ENCODE results near the gene SNN.

SNN gene

DNA sequence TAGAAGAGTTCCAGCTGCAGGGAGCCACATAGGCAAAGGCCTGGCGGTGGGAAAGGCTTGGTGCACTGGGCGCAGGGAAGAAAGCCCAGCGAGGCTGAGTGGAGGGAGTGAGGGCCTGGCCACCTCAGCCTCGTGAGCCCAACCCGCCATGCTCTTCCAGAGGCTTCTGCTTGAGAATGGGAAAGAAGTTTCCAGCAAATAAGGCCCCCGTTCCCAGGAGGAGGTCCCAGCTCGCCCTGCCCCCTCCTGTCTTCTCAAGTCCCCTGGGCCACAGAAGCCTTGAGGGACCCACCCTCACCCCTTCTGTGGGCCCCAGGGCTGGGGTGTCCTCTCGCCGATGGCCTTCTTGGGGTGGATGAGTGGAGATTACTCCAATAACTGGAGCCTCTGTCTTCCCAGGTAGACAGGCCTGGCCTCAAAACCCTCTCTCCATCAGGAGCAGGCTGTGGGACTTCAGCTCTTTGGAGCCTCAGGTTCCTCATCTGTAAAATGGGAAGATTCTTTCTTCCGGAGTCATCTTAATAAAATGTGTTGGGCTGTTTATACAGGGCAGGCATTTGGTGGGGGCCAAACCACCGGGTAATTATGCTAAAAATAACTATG lies 933 bp upstream of the SNN start:
- no peak for DNase-seq (ENCODE audit: low spot score)

- peak; percentile 56 for DNase-seq (ENCODE audit: low spot score)
Observed at GRCh38 chr16:11668623-11669379, 546 bp downstream of the SNN start.

- DNase-seq (ENCODE audit: low spot score) = peak; percentile 58
Observed at GRCh38 chr16:11669380-11670146, 1.3 kb downstream of the SNN start.

DNA sequence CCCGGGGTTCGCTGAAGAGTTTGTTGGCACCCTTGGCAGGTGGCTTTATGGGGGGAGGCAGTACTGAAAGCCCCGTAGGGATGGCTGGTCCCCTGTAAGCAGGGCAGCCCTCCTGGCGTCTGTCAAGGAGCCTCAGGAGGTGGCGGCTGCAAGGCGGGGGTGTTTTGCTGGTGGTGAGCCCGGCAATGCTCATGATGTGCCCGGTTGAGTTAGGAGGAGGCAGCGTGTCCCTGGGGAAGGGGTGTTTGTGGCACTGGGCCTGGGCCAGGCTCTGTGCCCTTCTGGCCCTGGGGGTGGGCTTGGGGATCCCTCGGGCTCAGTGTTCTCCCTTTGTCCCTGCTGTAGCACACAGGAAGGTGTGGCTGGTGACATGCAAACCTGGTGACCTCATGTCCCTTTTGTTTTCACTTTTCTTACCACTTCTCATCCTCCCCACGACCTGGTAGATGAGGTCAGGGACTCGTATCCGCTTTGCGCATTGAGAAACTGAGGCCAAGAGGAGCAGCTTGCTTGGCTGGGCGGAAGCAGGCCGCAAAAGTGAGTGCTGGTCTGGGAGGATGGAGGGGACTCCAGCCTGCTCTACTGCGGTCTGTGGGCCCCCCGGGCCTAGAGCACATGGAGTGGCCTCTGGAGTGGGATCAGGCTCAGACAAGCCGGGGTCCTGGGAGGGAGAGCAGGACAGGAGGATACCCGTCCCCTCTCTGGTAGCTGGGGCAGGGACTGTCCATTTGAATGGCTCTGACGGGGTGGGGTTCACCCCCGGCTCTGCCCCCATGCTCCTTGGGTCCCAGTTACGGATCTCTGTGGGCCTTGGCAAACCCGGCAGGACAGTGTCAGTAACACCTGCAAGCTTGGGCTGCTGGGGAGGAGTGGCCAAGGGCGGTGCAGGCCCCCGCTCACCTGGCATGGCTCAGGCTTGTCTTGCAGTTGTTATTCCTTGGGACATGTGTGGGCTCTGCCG lies 2.2 kb downstream of the SNN start:
- no peak for DNase-seq (ENCODE audit: low spot score)

DNA sequence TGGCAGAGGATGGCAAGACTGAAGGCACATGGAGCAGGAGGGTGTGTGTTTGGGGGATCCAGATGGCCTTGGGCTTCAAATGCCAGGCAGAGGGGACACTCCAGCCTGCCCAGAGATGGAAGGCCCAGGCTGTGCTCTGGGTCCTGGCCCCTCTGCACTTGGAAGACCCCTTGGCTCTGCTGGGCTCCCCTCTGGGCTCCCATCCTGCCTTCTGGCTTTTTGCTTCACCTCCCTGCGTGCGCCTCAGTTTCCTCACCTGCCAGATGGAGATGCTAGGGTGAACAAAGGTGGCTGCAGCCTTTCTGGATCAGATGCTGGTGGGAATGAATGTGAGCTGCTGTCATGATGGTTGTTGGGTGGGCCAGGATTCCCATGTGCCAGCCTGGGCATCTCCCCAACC lies 3.0 kb downstream of the SNN start:
- DNase-seq (ENCODE audit: low spot score) = no peak

- DNase-seq (ENCODE audit: low spot score) = no peak
Observed at GRCh38 chr16:11671676-11672075, 3.4 kb downstream of the SNN start.

- DNase-seq (ENCODE audit: low spot score) = no peak
Observed at GRCh38 chr16:11672206-11673090, 4.2 kb downstream of the SNN start.

DNA sequence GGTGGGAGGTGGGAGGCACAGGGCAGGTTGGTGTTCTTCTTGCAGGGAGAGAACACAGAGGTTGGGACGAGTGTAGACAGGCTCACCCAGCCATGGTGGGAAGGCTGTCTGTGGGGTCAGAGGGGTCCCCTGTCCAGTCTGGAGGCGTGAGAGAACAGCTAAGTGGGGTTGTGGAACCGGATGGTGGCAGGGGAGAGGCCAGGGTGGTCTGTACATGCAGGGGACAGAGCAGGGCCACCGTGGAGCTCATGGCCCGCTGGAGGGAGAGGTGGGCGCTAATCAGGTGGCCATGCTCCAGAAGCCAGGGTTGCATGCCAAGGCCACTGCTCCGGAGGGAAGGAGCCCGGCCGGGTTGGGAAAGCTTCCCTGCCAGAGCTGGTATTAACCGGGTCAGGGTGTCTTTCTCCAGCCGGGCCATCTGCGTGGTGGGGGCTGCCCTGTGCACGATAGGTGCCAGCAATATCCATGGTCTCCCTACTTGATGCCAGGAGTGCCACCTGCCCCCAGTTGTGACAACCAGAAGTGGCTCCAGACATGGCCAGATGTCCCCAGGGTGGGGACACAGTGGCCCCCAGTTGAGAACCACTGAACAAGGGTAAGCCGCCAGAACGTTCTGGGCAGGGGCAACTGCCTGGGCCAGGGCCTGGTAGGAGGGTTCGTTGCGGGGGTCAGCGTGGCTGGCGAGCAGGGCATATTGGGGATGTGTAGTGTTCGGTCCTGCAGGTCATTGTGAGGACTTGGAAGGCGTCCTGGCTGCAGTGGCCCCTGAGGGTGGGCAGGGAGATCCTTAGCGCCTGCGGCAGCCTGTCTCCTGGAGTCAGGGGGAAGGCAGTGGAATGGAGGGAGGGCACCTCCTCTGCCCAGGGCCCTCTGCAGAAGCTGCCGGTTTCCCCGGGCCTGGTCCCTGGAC lies 5.1 kb downstream of the SNN start:
- no peak for DNase-seq (ENCODE audit: low spot score)

- DNase-seq (ENCODE audit: low spot score) = no peak
Observed at GRCh38 chr16:11674001-11674817, 6.0 kb downstream of the SNN start.

- DNase-seq (ENCODE audit: low spot score) = no peak
Observed at GRCh38 chr16:11674818-11675560, 6.7 kb downstream of the SNN start.

GRCh38 chr16:11675561-11676511 lies 7.6 kb downstream of the SNN start:
- DNase-seq (ENCODE audit: low spot score) = no peak

GRCh38 chr16:11676799-11677198 lies 8.5 kb downstream of the SNN start:
- DNase-seq (ENCODE audit: low spot score) = no peak

- peak; percentile 26 for DNase-seq (ENCODE audit: low spot score)
Observed at GRCh38 chr16:11677451-11677951, 9.2 kb downstream of the SNN start.

DNA sequence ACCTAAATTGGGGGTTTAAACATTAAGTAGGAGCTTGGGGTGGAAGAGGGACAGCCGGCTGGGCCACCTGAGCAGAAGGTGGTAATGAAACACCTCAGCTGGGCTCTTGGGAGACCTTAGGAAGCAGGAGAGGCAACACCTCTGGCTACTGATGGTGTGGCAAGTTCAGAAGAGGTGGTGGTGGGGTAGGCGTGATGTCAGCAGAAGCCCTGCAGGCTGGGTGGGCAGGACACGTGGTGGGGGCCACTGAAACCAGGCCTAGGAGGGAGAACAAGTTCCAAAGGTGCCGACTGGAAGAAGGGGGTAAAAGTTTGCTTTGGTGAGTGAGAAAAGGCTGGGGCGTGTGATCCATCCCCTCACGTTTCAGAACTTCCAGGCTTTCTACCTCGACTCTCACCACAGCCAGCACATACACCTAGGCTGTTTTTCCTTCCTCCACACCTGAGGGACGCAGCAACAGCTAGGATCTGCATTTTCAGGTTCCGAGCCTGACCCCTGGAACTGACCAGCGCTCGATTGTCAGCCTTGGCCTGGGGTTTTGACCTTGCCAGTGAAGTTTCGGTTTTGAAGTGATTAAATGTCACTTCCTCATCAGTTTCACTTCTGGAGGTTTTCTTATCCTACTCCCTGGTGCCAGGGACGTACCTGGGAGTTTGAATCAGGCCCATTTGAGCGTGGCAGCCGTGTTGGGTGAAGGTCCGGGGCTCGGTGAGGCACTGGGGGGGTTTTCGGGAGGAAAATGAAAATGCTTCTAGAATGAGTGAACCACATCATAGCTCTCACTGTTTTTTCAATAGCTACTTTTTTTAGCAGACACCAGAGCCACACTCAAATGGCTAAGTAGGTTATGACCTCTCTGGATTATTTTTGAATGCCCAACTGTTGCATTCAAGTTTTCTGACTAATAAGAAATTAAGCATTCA lies 10.0 kb downstream of the SNN start:
- DNase-seq (ENCODE audit: low spot score) = no peak

- no peak for DNase-seq (ENCODE audit: low spot score)
Observed at GRCh38 chr16:11679250-11679649, 11.0 kb downstream of the SNN start.
